C4-2B (cell line): ENCODE measurements around the gene MTUS2.

ENCODE experiments used
- H3K27ac ChIP-seq: fragments of 450-650 bp; 2 replicates; pipeline ENCODE4 v1.5.1; 2017
- ZFX ChIP-seq: fragments of 450-650 bp; IDR thresholded peaks from 2 replicates; pipeline ENCODE4 v1.6.1; 2017
- TF ChIP-seq, protein P1 (sequence below): fragments of 450-650 bp; conservative IDR thresholded peaks from 2 replicates; pipeline ENCODE4 v1.5.1; 2017; ENCODE audit warnings: mild to moderate bottlenecking

Gene MTUS2

DNA sequence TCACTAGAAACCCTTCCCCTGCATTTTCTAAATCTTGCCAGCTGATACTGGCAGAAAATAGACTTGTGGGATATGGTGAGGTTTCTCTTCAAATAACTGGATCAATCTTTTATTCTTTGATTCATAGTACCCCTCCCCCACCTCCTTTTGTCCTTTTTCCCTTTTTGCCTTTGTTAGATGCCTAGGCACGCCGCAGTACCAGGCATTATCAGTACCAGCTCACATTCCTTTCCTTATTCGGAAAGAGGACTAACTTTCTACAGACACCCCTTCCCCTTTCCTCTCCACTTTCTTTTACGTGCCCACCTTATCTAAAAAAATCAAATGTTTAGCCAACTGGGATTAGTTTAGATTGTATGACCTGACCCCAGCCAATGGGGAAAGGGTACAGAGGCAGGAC is 226.4 kb downstream of the MTUS2 start:
- no peak overlapping the region for H3K27ac ChIP-seq
- TF ChIP-seq, protein P1, sequence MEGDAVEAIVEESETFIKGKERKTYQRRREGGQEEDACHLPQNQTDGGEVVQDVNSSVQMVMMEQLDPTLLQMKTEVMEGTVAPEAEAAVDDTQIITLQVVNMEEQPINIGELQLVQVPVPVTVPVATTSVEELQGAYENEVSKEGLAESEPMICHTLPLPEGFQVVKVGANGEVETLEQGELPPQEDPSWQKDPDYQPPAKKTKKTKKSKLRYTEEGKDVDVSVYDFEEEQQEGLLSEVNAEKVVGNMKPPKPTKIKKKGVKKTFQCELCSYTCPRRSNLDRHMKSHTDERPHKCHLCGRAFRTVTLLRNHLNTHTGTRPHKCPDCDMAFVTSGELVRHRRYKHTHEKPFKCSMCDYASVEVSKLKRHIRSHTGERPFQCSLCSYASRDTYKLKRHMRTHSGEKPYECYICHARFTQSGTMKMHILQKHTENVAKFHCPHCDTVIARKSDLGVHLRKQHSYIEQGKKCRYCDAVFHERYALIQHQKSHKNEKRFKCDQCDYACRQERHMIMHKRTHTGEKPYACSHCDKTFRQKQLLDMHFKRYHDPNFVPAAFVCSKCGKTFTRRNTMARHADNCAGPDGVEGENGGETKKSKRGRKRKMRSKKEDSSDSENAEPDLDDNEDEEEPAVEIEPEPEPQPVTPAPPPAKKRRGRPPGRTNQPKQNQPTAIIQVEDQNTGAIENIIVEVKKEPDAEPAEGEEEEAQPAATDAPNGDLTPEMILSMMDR = no peak
- no peak for TF ChIP-seq ZFX

DNA sequence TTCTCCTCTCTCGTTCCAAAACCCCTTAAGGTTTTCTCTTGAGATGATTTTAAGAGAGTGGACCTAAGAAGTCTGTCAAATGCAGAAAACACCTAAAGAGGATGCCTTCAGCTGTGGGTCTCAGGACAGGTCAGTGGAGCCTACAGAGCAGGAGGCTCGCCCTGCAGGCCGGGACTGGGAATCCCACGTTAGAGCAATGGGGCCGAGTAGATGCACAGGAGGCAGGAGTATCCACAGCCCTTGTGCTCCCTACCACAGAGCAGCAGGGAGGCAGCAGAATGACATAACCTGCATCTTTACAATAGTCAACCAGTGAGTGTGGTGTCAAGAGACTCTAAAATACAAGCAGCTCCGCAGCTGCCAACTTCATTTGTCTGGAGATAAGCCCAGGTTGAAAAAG is 229.4 kb downstream of the MTUS2 start:
- no peak for TF ChIP-seq ZFX
- TF ChIP-seq, protein P1 = no peak
- H3K27ac ChIP-seq = no peak overlapping the region

DNA sequence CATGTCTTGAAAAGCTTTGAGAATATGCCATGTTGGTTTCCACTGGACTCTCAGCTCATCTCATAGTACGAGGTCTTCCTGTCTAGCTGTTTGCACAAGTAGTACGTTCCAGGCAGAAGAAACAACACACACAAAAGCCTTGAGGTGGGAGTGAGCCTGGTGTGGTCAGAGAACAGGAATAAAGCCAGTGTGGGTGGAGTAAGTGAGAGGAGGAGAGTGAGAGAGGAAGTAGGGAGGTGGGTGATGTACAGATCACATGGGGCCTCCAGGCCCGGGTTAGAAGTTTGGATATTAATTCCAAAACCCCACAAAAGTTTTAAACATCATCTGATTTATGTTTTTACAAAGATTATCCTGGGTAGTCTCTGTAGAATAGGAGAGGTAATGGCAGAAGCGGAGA is 230.6 kb downstream of the MTUS2 start:
- no peak overlapping the region for H3K27ac ChIP-seq
- TF ChIP-seq ZFX = no peak
- TF ChIP-seq, protein P1 = no peak

DNA sequence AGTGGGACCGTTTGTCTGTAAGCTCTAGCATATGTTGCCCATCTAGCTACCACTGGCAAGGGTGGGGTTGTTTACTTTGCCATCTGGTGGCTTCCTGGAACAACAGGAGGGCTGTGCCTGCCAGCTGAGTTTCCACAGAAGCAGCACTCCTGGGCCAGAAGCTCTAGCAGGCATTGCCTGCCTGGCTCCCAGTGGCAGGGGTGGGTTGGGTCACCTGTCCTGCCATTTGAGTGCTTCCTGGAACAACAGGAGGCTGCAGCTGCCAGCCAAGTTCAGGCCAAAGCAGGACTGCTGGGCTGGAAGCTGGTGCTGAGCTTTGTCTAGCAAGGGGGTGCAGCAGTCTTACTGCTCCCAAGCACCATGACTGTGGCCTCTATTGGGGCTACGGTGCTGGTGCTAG is 239.7 kb downstream of the MTUS2 start:
- no peak overlapping the region for H3K27ac ChIP-seq
- TF ChIP-seq ZFX = no peak
- TF ChIP-seq, protein P1 = no peak

DNA sequence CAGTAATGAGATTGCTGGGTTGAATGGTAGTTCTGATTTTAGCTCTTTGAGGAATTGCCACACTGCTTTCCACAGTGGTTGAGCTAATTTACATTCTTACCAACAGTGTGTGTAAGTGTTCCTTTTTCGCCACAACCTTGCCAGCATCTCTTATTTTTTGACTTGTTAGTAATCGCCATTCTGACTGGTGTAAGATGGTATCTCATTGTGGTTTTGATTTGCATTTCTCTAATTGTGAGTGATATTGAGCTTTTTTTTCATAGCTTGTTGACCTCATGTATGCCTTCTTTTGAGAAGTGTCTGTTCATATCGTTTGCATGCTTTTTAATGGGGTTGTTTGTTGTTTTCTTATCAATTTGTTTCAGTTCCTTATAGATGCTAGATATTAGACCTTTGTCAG is 245.0 kb downstream of the MTUS2 start:
- H3K27ac ChIP-seq = no peak overlapping the region
- no peak for TF ChIP-seq ZFX
- TF ChIP-seq, protein P1 = no peak

DNA sequence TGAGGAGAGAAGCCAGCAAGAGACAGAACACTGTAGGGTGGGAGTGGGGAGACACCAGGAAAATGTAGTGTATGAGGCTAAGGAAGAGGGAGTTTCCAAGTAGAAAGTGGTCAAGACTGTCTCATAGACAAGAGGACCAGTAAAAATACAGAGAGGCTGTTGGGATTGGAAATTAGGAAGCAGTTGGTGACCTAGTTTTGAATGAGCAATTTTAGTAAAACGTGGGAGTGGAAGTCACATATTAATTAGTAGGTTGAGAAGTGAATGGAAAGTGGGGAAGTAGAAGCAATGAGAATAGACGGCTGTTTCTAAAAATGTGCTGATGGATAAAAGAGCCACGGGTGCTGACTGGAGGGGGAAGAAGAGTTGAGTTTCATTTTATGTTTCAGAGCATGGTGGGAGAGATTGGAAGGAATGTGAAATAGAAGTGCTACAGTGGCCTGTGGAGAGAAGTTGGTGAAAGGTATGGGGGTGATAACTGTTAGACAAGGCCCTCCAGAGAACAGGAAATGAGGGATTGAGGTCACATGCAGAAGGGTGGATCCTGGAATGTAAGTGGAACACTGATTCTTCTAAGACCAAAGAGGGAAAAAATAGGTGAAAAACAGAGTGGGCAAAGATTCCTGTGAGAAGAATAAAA is 247.3 kb downstream of the MTUS2 start:
- no peak overlapping the region for H3K27ac ChIP-seq
- TF ChIP-seq, protein P1 = no peak
- no peak for TF ChIP-seq ZFX

DNA sequence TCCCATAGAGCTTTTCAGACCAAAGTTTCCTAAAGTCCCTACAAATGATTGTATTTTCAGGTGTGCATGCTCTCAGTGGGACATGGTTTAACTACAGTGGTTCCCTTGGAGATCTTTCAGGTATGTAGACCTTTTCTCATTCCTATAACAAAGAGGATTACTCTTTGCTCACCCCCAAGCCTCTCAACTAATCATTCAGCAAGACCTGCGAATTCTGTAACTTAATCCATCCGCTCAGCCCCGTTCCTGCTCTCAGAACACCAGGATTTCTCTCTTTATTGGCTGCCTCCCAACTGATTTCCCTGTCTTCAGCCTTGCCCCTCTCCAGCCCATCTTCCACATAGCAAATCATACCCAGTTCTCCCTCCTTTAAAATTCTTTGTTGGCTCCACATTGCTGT is 253.6 kb downstream of the MTUS2 start:
- no peak overlapping the region for H3K27ac ChIP-seq
- no peak for TF ChIP-seq ZFX
